Body of pancreas (tissue), 4 donors: ENCODE measurements around the gene RPL41.

Experiments
- CTCF ChIP-seq, 7 experiments: fragments of 450-650 bp in 4 of 7; fragments of 200-600 bp in 3 of 7; sonication (generic) in 3 of 7; IDR thresholded peaks; one replicate each; pipeline ENCODE4 v1.5.1; 2016 to 2019; ENCODE audit warnings: antibody characterized with exemption in 7 of 7
- POLR2A ChIP-seq, 3 donors: fragments of 450-650 bp; IDR thresholded peaks; one replicate each; pipeline ENCODE4 v1.6.1; 2016; ENCODE audit warnings: antibody characterized with exemption in 3 of 3, mild to moderate bottlenecking in 2 of 3

- TF ChIP-seq CTCF (IDR thresholded peaks at IDR 0.05): no peak
- TF ChIP-seq POLR2A (IDR thresholded peaks at IDR 0.05): no peak
Measured at GRCh38 chr12:56097738-56098137, 18.7 kb upstream of the RPL41 start.
